HFF-Myc (cell line): Measurements from ENCODE around the gene CAMK4.

ENCODE experiments used
- DNase-seq: peaks from one replicate; pipeline ENCODE4 v3.0.0-alpha.2; 2011; ENCODE audit warnings: low read depth; ENCODE audit errors: extremely low read depth
- H3K4me3 ChIP-seq: replicated peaks from 2 replicates; pipeline ENCODE4 v1.5.1; 2011; ENCODE audit warnings: low read depth, mild to moderate bottlenecking, control low read depth, low read length
- TF ChIP-seq, protein P1 (sequence below): IDR thresholded peaks from 2 replicates; pipeline ENCODE4 v1.5.1; 2012; ENCODE audit warnings: mild to moderate bottlenecking, low read depth, low read length, control low read depth; ENCODE audit errors: missing control alignments

The CAMK4 gene

DNA sequence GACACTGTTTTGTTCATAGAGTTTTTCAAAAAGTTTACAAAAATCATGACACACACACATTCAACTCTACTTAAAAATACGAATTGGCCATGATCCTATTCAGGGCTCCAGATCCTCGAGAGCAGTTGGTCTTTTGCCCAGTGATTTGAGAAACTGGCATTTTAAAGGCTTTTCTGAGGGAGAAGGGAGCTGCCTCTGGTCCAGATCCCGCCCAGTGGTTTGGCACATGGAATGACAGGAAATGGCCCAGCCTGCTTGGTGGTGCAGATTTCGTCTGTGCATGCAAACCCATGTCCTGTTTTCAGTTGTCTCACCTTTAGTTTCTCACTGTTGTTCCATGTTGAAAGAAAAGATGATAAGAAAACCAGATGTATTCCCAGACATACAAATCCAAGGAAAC lies 3.6 kb downstream of the CAMK4 start:
- DNase-seq, result peak; percentile 15
- H3K4me3 ChIP-seq, result no peak overlapping the region
- TF ChIP-seq, protein P1, sequence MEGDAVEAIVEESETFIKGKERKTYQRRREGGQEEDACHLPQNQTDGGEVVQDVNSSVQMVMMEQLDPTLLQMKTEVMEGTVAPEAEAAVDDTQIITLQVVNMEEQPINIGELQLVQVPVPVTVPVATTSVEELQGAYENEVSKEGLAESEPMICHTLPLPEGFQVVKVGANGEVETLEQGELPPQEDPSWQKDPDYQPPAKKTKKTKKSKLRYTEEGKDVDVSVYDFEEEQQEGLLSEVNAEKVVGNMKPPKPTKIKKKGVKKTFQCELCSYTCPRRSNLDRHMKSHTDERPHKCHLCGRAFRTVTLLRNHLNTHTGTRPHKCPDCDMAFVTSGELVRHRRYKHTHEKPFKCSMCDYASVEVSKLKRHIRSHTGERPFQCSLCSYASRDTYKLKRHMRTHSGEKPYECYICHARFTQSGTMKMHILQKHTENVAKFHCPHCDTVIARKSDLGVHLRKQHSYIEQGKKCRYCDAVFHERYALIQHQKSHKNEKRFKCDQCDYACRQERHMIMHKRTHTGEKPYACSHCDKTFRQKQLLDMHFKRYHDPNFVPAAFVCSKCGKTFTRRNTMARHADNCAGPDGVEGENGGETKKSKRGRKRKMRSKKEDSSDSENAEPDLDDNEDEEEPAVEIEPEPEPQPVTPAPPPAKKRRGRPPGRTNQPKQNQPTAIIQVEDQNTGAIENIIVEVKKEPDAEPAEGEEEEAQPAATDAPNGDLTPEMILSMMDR, result no peak

DNA sequence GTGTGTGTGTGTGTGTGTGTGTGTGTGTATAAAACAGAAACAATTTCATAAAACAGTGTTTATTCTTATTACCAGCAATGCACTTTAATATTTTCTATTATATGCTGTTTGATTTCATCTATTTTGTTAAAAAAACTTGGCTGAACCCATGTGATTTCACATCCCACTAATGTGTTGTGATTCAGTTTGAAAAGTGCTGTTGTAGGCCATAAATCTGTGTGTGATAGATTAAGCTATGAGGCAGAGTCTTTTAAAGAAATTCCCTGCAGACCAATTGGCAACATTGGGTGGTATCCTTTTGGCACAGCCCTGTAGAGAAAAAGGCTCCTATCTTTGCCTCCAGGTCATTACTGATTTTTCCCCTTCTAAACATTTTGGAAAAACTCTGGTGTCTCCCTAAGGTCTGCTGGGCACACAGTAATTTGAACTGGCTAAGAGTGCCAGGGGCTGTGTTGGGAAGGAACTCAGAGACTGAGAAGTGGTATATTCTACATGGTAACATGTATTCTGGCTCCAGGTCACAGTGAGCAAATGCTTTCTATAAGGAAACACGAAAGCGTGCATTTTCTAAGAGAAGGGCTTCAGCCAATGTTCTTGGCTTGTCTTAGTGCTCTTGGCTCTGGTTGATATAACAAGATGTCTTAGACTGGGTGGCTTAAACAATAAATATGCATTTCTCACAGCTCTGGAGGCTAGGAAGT lies 4.5 kb downstream of the CAMK4 start:
- TF ChIP-seq, protein P1, result no peak
- DNase-seq, result no peak
- no peak overlapping the region for H3K4me3 ChIP-seq

DNA sequence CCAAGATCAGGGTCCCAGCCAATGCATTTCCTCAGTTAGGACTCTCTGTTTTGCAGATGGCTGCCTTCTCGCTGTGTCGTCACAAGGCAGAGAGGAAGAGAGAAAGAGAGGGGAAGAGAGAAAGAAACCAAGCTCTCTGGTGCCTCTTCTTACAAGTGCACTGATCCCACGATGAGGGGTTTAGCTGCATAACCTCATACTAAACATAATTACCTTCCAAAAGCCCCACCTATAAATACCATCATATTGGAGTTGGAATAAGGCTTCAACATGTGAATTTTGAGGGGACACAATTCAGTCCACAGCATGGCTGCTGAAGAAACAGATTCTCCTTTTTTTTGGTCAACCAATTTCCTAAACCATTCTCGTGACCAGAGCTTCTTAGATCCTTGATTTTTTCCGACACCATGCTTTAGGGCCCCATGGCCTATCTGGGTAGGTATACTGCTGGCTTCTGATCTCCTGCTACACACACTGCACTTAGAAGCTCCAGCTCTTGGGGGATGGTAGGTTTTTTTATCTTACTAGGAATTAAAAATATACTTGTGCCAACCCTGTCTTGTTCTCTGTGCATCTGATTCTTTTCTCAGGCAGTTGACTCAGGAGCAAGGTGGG lies 5.1 kb downstream of the CAMK4 start:
- H3K4me3 ChIP-seq, result no peak overlapping the region
- TF ChIP-seq, protein P1, result no peak
- no peak for DNase-seq

DNA sequence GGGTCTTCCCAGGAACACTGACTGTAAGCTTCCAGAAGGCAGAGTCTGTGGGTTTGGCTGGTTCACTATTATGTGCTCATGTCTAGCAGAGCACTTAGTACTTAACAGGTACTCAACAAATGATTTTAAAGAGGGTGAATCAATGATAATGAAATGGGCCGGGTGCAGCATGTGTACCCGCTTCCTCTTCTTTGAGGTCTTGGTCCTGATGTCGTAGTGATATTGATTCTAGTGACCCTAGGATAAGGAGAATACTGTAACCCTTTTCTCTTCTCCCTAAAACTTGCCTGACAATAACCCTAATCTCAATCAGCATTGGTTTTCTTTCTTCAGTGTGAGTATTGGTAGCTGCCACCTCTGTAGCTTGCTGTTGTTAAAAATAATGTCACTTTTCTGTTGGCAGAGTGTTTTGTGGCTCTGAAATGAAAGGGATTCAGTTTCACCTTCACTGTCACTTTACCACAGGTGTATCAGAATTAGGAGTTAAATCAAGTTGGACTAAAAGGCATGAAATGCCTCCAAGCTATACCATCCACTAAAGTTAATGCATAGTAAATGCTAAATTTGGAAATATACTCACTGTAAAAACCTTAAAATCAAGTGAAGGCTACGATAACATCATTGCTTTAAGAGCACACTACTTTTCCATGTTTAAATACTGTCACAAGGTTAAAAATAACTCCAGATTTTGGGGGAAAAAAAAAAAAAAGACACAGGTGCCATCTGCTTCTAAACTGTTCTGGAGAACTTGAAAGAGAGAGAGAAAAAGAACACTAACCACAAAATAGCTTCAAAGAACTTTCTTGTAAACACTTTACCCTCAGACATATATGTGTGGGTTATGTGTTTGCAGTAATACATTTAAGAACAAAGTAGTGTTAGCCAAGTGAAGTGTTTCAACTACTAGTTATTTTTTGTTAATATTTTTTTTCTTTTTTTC lies 6.0 kb downstream of the CAMK4 start:
- TF ChIP-seq, protein P1, result no peak
- H3K4me3 ChIP-seq, result no peak overlapping the region
- DNase-seq, result no peak

DNA sequence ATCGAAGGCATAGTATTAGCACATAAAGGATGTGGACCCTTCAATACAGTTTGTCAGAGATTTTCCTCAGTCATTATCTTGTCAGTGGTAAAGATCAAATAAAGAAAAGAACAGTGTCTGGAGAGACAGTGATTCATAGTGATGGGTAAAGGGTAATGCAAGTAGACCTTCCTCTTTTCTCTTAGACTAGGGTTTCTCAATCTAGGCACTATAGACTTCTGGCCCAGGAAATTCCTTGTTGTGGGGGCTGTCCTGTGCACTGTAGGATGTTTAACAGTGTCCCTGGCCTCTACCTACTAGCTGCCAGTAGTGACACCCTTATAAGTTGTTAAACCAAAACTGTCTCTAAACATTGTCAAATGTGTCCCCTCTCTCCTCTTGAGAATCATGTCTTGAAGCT lies 6.9 kb downstream of the CAMK4 start:
- TF ChIP-seq, protein P1, result no peak
- DNase-seq, result no peak

DNA sequence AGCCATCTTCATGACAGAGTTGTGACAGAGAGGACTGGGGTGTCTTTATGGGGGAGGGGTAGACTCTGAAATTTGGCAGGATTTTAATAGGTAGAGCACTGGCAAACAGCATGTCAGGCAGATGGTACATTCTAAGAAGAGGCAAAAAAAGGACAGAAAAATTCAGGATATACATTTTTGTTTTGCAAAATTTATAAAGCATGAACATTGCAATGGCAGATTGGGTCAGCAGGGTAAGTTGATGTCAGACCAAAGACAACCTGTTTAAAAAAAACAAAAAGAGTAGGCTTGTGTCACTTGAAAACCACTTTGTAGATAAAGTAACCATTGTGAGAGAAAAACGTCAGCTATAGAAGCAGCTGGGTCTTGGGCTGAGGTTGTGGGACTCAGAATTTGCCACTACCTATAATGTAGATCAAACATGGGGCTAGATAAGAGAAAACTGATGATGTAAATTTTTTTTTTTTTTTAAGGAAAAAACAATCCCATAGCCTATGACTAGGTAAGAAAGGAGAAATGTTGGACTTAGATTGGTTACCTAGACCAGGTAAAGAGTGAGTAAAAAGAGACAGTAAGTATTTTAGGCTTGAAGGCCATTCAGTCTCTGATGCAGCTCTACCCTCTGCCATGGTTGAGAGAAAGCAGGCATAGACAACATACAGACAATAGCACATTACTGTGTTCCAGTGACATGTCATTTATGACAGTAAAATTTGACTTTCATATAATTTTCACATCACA lies 8.3 kb downstream of the CAMK4 start:
- H3K4me3 ChIP-seq, result no peak overlapping the region
- TF ChIP-seq, protein P1, result no peak

More for the DNA sequence above, 6.9 kb downstream of the CAMK4 start:
- H3K4me3 ChIP-seq, result no peak overlapping the region

More for the DNA sequence above, 8.3 kb downstream of the CAMK4 start:
- no peak for DNase-seq
